GM12873 (cell line): Measurements from ENCODE around the gene UPK3A.

Source experiments
- CTCF ChIP-seq: IDR thresholded peaks from 2 replicates; pipeline ENCODE4 v1.5.1; 2012; ENCODE audit warnings: low read depth, mild to moderate bottlenecking, moderate library complexity, low read length, control low read depth; ENCODE audit not compliant: insufficient read depth; ENCODE audit errors: missing control alignments

Gene UPK3A

GRCh38 chr22:45318168-45318557 is 33.4 kb downstream of the UPK3A start:
- TF ChIP-seq CTCF: no peak

- TF ChIP-seq CTCF: no peak
These were observed 34.0 kb downstream of the UPK3A start for GRCh38 chr22:45318558-45319323.

GRCh38 chr22:45319324-45319685 is 34.6 kb downstream of the UPK3A start:
- no peak for TF ChIP-seq CTCF

GRCh38 chr22:45320357-45320976 is 35.7 kb downstream of the UPK3A start:
- no peak for TF ChIP-seq CTCF

- TF ChIP-seq CTCF: no peak
These were observed 37.1 kb downstream of the UPK3A start for GRCh38 chr22:45321827-45322226.

GRCh38 chr22:45322873-45323525 is 38.2 kb downstream of the UPK3A start:
- TF ChIP-seq CTCF: no peak

- TF ChIP-seq CTCF: no peak
These were observed 38.9 kb downstream of the UPK3A start for GRCh38 chr22:45323695-45324094.
